Stimulated activated CD8-positive, alpha-beta memory T cell treated with anti-CD3 and anti-CD28 coated beads, Interleukin-12 subunit alpha, Interleukin-12 subunit beta, amount 100 ng/mL, for 4 hours (primary cell): ENCODE measurements around the gene DSPP.
"Not testable (repeated sequence)": the region's sequence is repeated elsewhere in the genome, so short reads cannot be mapped to it uniquely, and the experiment has no call there.

Experiments used
- DNase-seq: peaks from one replicate; pipeline ENCODE4 v3.0.0-alpha.2; 2020; ENCODE audit warnings: low read depth

Gene DSPP

GRCh38 chr4:87608229-87608628 lies at the start of gene DSPP:
TSS of gene DSPP (plus strand) at chr4:87608529. CDS start at chr4:87610909, 2,380 bp downstream.
- no peak for DNase-seq

DNA sequence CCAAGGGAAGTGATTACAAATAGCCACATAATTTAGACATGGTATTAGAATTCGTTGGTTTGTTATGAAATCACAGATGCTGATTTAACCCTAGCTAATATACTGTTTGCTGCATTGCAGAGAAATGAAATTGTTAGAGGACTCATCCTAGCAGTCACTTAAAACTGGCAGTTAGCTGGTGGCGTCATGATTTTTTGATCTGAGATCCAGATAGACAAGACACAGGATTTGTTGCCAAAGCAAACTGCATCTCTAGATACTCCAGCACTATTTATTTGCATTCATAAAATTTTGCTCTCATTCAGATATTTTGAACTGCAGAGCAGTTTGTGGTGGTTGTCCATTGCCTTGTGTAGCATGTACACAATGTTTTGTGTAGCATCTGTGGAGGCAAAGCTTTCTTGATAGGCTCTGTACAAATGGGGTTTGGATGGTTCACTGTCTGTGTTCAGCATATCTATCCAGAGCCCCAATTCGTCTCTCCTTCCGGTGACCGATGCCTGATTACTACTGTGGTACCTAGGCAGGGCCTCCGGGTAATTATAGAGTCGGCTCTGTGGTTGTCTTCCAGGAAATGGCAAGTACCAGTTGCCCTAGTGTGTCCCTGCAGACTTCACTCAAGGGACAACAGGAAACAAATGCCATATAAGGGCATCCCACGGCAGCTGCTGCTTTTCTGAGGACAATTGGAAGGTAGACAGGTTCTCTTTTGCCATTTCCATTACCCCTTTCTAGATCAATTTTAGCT lies 49.1 kb upstream of the DSPP start:
- DNase-seq = peak; percentile 1

- DNase-seq = no peak
Observed at GRCh38 chr4:87560802-87561201, 47.5 kb upstream of the DSPP start.

GRCh38 chr4:87565746-87566145 lies 42.6 kb upstream of the DSPP start:
- no peak for DNase-seq

DNA sequence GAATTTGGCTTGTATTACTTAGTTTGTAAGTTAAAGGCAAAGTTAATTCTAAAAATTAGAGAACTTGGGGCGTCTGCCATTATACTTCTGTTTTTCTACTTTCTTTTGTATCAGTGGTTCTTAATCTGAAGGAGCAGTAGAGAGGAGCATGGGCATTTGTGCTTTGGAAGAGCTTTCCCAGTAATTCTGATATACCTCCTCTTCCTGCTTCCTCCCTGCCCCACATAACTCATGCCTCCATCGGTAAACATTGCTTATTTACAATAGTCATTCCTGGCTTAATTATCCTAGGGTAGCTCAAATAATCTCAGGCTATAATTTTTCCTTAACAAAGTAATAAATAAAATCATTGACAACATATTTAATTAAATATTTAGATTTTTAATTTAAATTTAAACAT lies 42.1 kb upstream of the DSPP start:
- no peak for DNase-seq

GRCh38 chr4:87567191-87567590 lies 41.1 kb upstream of the DSPP start:
- DNase-seq = no peak

DNA sequence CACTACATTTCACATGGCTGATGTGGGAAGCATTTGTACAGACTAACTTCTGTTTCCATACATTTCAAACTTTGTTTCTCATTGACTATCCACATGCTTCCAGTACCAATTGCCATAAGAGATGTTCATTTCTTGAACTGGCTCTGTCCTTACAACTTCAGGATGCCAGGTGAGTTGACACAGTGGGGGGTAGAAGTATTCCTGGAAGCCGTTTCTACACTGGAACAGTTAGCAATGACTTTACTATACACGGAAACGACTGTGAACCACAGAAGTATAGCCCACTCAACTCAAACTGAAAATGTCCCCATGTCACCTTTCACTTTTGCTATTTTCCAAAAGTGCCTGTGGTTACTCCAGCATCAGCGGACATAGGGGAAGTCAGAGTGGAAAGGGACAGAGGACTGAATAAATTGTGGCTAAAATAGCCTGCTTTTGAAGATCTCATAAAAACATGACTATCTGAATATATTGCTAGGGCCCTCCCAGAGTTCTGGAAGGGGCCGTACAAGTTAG lies 38.0 kb upstream of the DSPP start:
- DNase-seq = no peak

- DNase-seq = not testable (repeated sequence)
Observed at GRCh38 chr4:87574376-87574775, 34.0 kb upstream of the DSPP start.

- no peak for DNase-seq
Observed at GRCh38 chr4:87574996-87575395, 33.3 kb upstream of the DSPP start.

GRCh38 chr4:87575408-87575807 lies 32.9 kb upstream of the DSPP start:
- no peak for DNase-seq

GRCh38 chr4:87575983-87576382 lies 32.3 kb upstream of the DSPP start:
- DNase-seq = no peak

DNA sequence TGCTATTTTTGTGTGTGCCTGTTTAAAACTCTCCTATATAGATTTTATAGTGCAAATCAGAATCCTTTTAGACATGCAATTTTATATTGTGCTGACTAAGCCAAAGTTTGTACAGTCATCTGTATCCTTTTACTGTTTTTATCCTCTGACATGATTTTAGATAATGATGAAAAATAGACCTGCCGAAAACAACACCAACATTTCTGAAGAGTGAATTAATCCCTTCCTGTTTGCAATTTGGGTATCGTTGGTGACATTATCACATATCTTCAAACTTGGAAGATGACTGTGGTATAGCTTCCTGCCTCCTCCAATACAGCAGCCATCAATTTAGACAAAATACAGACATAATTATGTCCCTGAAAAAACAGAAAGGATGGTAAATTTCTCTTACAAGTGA lies 28.9 kb upstream of the DSPP start:
- DNase-seq = no peak

DNA sequence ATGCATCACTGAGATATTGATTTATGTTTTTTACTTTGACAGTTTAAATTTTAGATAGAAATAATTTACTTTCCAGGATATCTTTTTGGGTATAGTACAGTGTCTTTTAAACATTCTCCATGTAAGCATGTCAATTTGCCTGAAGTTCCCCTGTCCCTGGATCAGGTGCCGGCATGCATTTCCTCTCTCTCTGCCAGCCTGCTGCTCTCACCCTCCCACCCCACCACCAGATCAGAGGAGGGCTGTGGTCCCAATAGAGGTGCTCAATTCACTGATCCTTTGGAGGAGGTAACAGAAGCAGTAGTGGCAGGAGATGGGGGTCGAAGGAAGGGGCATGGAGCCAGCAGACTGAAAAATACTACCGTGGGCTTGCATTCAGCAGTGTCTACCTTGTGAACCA lies 28.3 kb upstream of the DSPP start:
- no peak for DNase-seq

DNA sequence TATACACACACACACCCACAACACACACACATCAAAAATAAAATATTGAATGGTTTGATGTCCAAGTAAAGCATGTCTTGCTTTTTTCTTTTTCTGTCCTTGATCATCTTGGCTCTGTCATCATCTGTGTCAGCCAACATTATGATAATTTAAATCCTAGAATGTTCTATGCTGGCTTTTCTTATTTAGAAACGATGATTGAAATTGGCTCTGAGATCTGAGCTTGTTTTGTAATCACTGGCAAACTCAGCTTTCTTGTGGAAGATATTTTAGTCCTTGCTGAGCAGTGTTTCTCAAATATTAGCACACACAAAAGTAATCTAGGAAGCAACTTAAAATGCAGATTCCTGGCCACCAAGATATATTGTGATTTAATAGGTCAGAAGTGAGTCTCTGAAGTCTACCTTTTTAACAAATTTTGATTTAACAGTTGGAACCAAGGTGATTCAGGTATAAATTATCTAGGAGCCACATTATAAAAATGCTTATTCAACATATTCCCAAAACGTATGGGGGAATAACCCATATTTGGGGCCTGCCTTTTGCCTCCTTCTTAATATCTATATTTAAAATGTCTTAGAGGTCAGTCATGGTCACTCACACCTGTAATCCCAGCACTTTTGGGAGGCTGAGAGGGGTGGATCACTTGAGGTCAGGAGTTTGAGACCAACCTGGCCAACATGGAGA lies 24.0 kb upstream of the DSPP start:
- no peak for DNase-seq

- no peak for DNase-seq
Observed at GRCh38 chr4:87589531-87589930, 18.8 kb upstream of the DSPP start.

GRCh38 chr4:87592124-87592523 lies 16.2 kb upstream of the DSPP start:
- DNase-seq = no peak

- DNase-seq = no peak
Observed at GRCh38 chr4:87601361-87601760, 7.0 kb upstream of the DSPP start.

- no peak for DNase-seq
Observed at GRCh38 chr4:87614292-87614890, 6.1 kb downstream of the DSPP start.

- DNase-seq = no peak
Observed at GRCh38 chr4:87616268-87616667, 7.9 kb downstream of the DSPP start.

GRCh38 chr4:87620086-87620485 lies 11.8 kb downstream of the DSPP start:
- DNase-seq = no peak

GRCh38 chr4:87620491-87620890 lies 12.2 kb downstream of the DSPP start:
- DNase-seq = no peak

DNA sequence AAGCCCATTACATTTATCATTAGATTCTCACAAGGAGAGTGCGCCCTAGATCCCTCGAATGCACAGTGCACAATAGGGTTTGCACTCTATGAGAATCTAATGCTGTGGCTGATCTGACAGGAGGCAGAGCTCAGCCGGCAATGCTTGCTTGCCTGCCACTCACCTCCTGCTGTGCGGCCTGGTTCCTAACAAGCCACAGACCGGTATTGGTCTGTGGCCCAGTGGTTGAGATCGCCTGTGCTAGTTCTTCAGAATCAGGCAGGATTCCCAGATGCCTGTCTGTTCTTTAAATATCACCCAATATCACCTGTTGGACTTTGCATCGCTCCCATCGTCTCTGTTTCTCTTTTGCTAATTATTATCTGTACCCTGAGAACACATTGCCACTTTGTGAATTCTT lies 14.0 kb downstream of the DSPP start:
- no peak for DNase-seq

GRCh38 chr4:87624698-87625097 lies 16.4 kb downstream of the DSPP start:
- DNase-seq = no peak
